ENCODE results near the gene RHOT1. TPM values are rescaled to one million over a fixed set of nuclear protein-coding genes. Genes with fewer than 3 reads are reported as not detected.
A peak's percentile ranks its signal among the peaks of the same experiment; 100 is the strongest.
"Not testable (repeated sequence)": the region's sequence is repeated elsewhere in the genome, so short reads cannot be mapped to it uniquely, and the experiment has no call there.

Gene RHOT1
- total RNA-seq, 1 experiment from 2014 or later, result 50.5 TPM

DNA sequence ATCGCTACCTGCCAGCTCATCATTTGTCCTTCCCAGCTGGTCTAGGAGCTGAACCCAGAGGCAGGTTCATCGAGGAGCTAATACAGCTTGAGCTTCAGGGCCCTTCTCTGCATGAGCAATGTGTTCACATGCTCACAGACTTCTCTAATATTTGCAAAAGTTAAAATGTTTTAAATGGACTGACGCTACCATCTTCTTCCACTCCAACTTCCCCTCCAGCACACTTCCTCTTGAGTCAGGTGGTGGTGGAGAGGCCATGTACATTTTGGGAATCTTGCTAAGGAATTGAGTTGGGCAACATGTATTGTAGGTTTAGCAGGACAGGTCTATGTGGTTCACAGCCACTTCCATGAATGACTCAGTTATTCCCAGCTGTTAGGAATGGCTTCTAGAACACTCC, 21.6 kb upstream of the RHOT1 start:
- no peak for DNase-seq (ENCODE audit: extremely low read depth, low read depth)

DNA sequence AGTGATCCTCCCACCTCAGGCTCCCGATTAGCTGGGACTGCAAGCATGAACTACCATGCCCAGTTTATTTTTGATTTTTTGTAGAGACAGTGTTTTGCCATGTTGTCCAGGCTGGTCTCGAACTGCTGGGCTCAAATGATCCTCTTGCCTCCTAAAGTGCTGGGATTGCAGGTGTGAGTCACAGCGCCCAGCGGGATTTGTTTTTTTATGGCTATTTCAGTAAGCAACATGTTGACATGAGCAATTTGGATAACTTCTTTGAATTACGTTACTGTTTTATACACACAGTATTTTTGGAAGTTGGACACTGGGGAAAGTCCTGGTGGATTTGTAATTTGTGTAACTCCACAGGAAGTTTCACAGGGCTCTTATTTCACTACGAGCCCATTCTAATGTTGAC, 18.5 kb upstream of the RHOT1 start:
- DNase-seq (ENCODE audit: extremely low read depth, low read depth), result peak; percentile 14

DNA sequence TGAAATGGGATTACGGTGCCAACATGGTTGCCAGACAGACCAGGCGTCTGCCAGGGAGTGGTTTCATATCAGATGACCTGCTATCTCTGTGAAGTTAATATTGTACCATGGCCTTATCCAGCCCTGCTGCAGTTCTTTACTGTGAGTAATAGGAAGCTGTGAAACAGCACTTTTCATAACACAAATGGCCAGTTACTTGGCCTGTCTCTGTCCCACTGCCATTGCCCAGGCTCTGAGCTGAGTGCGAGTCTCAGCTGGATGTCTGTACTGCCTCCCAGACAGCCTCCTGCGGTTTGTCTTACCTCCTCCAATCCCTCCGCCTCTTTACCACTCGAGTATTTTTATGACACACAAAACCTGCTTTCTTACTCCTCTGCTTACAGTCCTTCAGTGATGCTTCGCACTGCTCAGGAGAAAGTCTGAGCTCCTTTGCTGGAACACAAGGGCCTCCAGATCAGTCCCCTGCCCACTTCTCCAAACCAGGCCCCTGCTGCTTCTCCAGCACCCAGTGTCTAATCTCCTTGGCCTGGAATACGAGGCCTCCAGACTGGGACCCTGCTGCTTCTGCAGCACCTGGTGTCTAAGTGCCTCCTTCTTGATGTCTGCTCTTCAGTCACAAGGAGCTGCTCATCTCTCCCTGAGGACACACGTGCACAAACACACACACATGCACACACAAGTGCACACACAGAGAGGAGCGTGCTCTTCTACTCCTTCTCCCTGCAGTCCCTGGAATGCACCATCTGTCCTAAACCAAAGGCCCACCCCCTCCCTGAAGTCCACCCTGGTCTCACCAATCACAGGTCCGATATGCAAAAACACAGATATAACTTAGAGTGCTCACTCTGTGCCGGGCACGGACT, 17.1 kb upstream of the RHOT1 start:
- no peak for DNase-seq (ENCODE audit: extremely low read depth, low read depth)

DNA sequence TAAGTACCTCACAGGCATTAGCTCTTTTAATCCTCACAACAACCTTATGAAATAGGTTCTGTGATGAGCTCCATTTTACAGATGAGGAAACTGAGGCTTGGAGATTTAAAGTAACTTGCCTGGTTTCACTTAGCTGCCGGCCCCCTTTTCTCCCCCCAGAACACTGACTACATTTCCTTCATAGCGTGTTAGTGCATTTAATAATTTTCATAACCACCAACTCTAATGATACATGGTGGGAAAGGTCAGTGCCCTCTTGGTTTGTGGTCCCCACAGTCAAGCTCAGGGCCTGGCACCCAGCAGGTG, 16.5 kb upstream of the RHOT1 start:
- no peak for DNase-seq (ENCODE audit: extremely low read depth, low read depth)

DNA sequence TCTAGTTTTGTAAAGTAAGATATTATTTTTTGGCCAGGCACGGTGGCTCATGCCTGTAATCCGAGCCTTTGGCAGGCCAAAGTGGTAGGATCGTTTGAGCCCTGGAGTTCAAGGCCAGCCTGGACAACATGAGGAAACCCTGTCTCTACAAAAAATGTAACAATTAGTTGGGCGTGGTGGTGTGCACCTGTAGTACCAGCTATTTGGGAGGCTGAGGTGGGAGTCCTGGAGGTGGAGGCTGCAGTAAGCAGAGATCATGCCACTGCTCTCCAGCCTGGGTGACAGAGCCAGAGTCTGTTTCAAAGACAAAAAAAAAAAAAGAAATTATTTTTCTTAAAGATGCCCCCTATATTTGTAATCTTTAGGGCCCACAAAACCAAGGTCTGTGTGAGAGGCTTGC, 16.0 kb upstream of the RHOT1 start:
- no peak for DNase-seq (ENCODE audit: extremely low read depth, low read depth)

DNA sequence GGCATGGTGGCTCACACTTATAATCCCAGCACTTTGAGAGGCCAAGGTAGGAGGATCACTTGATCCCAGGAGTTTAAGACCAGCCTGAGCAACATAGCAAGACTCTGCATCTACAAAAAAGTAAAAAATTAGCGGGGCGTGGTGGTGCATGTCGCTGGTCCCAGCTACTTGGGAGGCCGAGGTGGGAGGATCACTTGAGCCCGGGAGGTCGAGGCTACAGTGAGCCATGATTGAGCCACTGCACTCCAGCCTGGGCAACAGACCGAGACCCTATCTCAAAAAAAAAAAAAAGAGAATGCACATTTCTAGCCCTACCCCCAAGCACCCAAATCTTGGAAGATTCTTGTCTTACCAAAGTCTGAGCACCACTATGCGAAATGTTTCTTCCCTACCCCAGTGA, 15.6 kb upstream of the RHOT1 start:
- no peak for DNase-seq (ENCODE audit: extremely low read depth, low read depth)

DNA sequence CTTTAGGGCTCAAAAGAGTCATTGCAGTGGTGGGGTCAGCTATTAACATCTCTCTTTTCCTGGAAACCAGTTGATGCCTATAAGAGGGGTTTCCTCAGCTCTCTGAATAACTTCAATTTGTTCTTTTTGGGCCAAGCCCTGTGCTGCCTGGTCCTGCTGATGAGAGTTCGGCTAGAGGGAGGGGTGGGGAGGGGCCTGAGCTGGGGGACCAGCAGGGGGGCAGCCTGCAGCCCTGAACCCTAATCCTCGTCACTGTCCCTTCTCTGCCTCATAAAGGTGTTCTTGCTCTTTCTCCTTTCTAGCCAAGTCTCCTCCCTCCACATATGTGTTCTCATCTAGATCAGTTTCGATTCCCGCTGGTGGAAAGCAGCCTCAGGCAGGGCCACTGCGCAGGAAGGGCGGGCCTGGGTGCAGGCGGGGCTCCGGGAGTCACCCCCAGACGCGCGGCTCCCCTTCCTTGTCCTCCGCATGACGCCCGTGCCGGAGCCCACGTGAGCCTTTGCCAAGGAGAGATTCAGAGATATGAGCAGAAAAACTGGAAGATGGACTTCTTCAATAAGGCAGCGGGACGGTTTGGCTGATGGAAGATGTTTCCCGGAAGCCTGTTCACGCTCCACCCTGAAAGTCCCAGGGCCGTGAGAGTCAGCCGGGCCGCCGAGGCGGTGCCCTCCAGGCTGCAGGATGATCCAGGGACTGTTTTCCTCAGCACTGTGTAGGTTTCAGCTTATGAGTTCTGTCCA, 15.0 kb upstream of the RHOT1 start:
- peak; percentile 34 for DNase-seq (ENCODE audit: extremely low read depth, low read depth)

DNA sequence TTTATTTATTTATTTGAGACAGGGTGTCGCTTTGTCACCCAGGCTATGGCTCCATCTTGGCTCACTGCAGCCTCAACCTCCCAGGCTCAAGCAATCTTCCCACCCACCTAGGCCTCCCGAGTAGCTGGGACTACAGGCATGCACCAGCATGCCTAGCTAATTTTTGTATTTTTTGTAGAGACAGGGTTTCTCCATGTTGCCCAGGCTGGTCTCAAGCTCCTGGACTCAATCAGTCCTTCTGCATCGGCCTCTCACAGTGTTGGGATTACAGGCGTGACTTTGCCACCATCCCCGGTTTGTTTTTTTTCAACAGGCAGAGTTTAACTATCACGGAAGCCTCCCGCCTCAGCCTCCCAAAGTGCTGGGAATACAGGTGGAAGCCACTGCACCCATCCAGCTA, 13.8 kb upstream of the RHOT1 start:
- DNase-seq (ENCODE audit: extremely low read depth, low read depth), result not testable (repeated sequence)

DNA sequence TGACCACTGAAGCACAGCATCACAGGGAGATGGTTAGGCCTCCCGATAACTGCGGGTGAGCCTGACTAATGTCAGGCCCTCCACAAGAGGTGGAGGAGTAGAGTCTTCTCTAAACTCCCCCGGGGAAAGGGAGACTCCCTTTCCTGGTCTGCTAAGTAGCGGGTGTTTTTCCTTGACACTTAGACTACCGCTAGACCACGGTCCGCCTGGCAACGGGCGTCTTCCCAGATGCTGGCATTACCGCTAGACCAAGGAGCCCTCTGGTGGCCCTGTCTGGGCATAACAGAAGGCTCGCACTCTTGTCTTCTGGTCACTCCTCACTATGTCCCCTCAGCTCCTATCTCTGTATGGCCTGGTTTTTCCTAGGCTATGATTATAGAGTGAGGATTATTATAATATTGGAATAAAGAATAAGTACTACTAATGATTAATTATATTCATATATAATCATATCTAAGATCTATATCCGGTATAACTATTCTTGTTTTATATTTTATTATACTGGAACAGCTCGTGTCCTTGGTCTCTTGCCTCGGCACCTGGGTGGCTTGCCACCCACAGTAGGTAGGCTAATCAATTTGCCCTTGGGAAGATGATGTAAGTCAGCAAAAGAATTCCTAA, 6.7 kb upstream of the RHOT1 start:
- DNase-seq (ENCODE audit: extremely low read depth, low read depth), result not testable (repeated sequence)

DNA sequence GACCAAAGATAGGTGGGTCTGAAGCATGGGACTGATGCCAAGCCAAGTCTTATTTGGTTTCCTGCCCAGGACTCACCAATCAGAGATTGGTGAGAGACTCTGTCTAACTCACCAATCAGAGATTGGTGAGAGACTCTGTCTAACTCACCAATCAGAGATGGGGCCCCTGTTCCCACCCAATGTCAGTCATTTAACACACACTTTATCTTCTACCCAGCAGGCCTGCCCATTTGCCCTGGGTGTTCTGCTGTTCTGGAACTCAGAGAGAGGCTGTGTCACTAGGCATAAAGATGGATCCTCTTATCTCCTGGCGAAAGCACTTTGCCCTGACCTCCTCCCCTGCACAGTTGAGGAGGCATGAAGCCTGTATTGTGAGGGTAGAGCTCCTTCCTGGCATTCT, 5.4 kb upstream of the RHOT1 start:
- no peak for DNase-seq (ENCODE audit: extremely low read depth, low read depth)

DNA sequence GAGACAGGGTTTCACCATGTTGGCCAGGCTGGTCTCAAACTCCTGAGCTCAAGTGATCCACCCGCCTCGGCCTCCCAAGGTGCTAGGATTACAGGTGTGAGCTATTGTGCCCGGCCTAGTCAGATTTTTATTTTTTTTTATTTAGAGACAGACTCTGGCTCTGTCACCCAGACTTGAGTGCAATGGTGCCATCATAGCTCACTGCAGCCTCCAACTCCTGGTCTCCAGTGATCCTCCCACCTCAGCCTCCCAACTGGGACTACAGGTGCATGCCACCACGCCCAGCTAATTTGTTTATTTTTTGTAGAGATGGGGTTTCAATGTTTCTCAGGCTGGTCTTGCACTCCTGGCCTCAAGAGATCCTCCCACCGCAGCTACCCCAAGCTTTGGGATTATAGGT, 2.8 kb upstream of the RHOT1 start:
- not testable (repeated sequence) for DNase-seq (ENCODE audit: extremely low read depth, low read depth)

DNA sequence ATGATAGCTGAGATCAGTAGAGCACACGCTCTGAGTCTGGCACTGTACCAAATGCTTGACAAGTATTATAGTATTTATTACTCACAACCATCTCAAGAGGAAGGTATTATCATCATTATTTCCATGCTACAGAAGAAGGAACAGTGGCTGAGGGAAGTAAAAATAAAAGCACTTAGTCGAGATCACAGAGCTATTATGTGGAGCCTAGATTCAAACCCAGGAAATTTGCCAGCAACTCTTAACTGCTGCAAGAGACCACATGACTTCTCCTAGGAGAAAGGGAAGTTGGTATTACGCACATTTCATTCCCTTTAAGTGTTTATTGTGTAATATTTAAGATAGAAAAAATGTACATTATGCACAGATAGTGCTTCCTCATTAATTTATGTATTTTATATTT, 1.0 kb upstream of the RHOT1 start:
- DNase-seq (ENCODE audit: extremely low read depth, low read depth), result no peak

DNA sequence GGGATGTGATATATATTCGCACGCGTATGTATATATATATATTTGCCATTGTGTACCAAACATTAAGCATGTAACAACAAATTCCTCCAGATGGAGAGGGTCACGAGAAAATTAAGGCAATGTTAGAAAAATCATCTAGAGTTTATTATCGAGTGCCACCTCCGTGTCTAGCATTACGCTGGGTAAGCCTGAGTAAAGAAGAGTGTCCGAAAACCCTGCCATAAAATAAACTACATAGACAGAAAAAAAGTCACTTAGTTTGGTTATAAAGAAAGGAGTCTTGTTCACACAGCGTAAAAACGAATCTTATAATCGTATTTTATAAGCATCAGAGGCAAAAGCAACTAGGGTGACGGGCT, 644 bp upstream of the RHOT1 start:
- DNase-seq (ENCODE audit: extremely low read depth, low read depth), result no peak

DNA sequence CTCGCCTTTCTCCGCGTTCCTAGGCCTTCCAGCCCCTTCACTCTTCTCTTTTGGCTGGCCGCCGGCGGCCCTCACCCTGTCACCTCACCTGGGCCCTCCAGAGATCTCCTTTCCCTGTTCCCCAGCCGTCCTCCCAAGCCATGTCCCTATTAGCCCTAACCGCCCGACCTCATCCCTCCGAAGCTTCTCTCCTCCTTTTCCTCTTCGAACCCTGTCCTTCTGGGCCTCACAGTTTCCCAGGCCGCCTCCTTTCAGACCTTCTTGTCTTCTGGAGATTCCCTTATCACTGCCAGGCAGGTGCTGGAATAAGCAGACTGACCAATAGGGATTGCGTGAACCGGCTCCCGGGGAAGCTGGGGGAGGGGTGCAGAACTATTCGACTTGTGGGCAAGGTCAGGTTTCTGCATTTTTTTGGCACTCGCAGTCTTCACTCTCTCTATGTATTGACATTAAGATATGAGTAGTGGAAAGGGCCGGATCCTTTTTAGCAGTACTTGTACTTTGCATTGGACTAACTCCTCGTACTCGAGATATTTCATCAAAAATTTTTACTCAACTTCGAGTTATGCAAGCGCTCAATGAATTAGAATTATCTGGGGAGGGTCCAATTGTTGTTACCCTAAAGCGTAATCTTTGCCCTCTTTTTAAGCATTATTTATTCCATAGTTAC, 690 bp downstream of the RHOT1 start:
- DNase-seq (ENCODE audit: extremely low read depth, low read depth), result peak; percentile 23

DNA sequence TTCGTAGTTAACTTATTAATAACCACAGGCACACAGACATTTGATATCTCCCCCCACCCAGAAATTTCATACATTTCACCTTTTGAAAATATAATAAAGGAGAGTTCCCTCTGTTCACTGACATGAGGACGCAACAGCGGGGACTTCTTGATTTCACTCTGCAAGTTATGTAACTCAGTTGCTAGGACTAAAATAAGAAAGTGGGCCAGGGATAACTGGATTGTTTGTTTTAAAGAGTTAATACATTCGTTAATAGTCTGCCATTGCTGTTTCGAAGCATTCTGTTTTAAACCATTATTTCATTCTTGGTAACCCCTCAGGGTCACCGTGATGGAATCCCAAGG, 1.2 kb downstream of the RHOT1 start:
- DNase-seq (ENCODE audit: extremely low read depth, low read depth), result no peak

DNA sequence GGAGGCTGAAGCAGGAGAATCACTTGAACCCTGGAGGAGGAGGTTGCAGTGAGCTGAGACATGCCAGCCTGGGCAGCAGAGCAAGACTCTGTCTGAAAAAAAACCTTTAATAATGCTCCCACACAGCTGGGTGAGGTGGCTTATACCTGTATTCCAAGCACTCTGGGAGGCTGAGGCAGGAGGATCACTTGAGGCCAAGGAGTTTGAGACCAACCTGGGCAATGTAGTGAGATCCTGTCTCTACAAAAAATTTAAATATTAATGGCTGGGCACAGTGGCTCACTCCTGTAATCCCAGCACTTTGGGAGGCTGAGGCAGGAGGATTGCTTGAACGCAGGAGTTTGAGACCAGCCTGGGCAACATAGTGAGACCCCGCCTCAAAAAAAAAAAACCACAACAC, 2.1 kb downstream of the RHOT1 start:
- DNase-seq (ENCODE audit: extremely low read depth, low read depth), result not testable (repeated sequence)

DNA sequence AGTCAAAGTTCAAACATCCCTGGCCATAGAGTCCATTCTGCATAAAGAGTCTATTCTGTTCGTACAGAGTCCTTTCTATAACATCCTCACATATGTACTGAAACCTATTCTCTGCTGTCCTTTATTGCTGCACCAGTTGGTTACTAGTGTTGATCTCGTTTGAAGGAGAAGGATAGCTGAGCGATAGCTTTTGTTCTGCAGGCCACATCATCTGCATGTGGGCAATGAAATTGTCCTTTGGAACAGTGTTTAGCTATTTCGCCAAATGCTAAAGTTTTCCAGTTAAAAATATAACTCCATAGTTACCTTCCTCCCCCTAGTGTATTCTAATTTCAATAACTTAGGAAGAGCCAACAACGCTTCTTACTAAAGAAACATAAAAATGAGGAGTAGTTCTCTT, 6.0 kb downstream of the RHOT1 start:
- DNase-seq (ENCODE audit: extremely low read depth, low read depth), result no peak

DNA sequence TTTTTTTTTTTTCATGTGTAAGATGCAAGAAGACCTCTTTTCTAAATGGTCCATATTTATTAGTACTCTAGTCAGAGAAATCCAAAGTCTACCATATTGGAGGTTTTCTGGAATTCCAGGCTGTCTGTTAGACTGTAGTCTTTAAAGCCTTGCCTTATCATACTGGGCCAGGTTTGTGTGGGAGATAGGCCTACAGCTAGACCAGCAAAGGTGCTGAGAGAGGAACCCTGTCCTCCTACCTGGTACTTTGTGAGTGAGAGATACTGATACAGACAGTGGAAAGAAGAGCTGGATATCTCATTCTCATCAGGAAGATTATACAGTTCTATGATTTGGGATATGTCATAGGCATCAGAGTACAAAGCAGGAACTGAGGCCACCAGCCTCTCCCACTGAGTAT, 8.1 kb downstream of the RHOT1 start:
- DNase-seq (ENCODE audit: extremely low read depth, low read depth), result no peak

DNA sequence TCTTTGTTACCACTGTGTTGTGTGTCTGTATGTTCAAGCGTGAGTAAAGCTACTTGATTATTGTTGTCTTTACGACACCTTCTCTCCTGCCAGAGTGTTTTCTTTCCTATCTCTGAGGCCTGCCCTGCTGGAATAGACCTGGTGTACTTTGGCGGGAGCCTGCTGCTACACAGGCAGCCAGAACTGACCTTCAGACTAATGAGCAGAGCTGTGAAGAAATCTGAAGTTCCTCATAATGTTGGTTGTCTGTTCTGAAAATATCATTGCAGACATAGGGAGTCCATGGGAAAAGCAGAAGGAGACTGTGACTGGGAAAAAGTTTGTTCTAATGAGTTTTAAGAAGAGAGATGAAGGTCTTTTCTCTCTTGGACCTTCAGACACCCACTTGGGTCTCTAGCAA, 9.8 kb downstream of the RHOT1 start:
- no peak for DNase-seq (ENCODE audit: extremely low read depth, low read depth)

DNA sequence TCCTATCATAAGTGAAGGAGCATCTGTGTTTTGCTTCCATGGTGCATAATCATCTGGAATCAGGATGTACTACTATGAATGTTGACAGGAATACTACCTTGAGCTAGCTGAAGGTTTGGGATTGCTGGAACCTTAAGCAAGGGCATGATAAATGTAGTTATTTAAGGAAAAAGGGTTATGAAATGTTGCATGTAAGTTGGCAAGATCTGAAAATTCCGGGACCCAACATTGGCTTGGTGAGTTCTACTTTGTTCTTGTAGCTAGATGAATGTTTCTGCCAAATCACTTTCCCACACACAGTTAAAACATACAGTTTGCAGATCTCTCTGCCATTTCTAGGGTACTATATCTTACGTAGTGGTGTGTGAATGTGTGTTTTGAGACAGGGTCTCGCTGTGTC, 13.6 kb downstream of the RHOT1 start:
- no peak for DNase-seq (ENCODE audit: extremely low read depth, low read depth)

DNA sequence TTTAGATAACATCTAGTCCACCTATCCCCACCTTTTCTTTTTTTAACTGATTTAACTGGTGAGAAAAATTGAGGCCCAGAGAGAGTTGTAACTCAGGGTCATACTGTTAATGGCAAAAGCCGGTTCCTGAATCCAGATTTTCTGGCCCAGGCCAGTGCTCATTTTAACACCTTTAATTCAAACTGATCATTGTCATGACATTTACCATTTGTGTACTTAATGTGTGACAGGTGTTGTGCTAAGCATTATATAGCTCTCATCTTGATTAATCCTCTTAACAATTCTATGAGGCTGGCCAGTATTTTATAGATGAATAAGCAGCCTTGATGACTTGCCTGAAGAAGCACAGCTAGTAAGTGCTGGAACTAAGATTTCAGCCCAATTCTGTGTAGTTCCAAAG, 14.4 kb downstream of the RHOT1 start:
- no peak for DNase-seq (ENCODE audit: extremely low read depth, low read depth)

DNA sequence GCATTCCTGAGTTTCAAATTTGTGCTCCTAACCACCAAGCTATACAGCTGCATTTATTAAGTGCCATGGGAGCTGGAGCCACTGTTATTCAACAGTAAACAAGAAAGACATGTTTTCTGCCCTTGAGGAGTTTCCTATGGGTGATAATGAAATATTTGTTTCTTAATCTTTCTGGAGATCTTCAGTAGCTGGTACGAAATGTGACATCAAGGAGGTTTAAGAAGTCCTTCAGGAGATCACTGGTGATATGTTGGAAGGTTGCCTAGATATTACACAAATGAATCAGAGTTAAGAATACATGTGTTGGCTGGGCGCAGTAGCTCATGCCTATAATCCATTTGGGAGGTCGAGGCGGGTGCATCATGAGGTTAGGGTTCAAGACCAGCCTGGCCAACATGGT, 14.9 kb downstream of the RHOT1 start:
- no peak for DNase-seq (ENCODE audit: extremely low read depth, low read depth)

Data from NCI-H460 (cell line).